HUES48 (cell line): ENCODE measurements around the gene TSPO2.
A peak's percentile ranks its signal among the peaks of the same experiment; 100 is the strongest.

Experiments used
- H3K27ac ChIP-seq: one replicate; pipeline ENCODE4 v1.7.0; 2013; ENCODE audit warnings: low read depth, low read length, inconsistent platforms
- H3K27me3 ChIP-seq: 2 replicates; pipeline ENCODE4 v1.6.1; 2013; ENCODE audit warnings: mild to moderate bottlenecking, low read length; ENCODE audit not compliant: control insufficient read depth, insufficient read depth
- H3K36me3 ChIP-seq: 2 replicates; pipeline ENCODE4 v1.6.1; 2013; ENCODE audit warnings: low read length; ENCODE audit not compliant: control insufficient read depth, insufficient read depth
- H3K4me1 ChIP-seq: 2 replicates; pipeline ENCODE4 v1.6.1; 2013; ENCODE audit warnings: mild to moderate bottlenecking, low read length; ENCODE audit not compliant: control insufficient read depth, insufficient read depth
- H3K4me3 ChIP-seq: 2 replicates; pipeline ENCODE4 v1.5.1; 2013; ENCODE audit warnings: mild to moderate bottlenecking, low read depth, low read length
- H3K9ac ChIP-seq: 2 replicates; pipeline ENCODE4 v1.6.1; 2013; ENCODE audit warnings: mild to moderate bottlenecking, low read depth, low read length, moderate library complexity
- H3K9me3 ChIP-seq: 2 replicates; pipeline ENCODE4 v1.6.1; 2013; ENCODE audit warnings: low read length; ENCODE audit not compliant: control insufficient read depth, insufficient read depth

Gene TSPO2

GRCh38 chr6:41065550-41066026 lies 23.3 kb downstream of the TSPO2 start:
- no peaks in the 10 kb centered on the region for H3K27me3 ChIP-seq
- H3K9ac ChIP-seq = no peak overlapping the region
- H3K27ac ChIP-seq = no peak overlapping the region
- peaks cover 58% of the 10 kb centered on the region for H3K36me3 ChIP-seq
- H3K4me3 ChIP-seq = no peak overlapping the region
- peaks cover 2% of the 10 kb centered on the region for H3K4me1 ChIP-seq
- no peaks in the 10 kb centered on the region for H3K9me3 ChIP-seq

DNA sequence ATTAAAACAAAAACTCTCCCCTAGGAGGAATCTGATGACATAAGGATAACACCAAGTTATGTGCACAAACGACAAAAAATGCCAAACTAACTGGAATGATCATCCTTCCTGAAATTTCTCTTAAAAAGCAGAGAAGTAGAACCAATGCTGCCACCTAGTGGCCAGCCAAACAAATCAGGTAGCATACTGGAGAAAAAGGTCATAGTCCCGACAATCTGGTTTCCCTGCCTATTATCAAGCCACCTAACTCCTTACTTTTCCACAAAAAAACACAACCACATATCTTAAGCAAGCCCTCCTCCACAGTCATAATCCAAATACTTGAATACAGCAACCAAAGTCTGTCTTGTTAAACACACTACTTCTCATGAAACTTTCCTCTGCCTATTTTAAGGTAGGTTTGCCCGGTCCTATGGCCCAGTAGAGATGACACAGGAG lies 24.6 kb downstream of the TSPO2 start:
- no peak overlapping the region for H3K4me3 ChIP-seq
- peaks cover 9% of the 10 kb centered on the region for H3K4me1 ChIP-seq
- H3K9me3 ChIP-seq = no peaks in the 10 kb centered on the region
- H3K36me3 ChIP-seq = peaks cover 58% of the 10 kb centered on the region
- H3K27me3 ChIP-seq = no peaks in the 10 kb centered on the region
- no peak overlapping the region for H3K27ac ChIP-seq
- no peak overlapping the region for H3K9ac ChIP-seq

DNA sequence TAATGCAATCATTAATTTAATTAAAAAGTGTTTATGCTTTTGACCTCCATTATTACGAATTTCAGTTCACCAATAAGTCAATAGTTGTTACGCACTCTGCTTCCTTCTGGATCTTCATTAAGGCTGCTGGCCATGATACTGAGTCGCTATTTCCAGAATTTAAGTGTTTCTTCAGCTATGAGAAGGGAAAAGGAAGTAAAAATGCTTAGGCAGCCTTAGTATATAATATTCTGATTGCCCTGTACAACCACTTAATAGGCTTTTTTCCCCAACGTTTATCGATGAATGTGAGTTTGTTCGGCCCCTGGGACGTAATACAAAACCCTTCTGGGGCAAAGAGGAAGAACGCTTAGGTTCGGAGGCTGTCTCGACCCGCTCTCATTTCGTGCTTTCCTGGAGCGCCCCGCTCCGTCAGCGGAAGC lies 29.2 kb downstream of the TSPO2 start:
- Histone ChIP-seq H3K4me3 (peak overlapping the region; percentile 86), H3K9me3 (no peaks in the 10 kb centered on the region), H3K9ac (peak overlapping the region; percentile 92), H3K27ac (peak overlapping the region; percentile 99), H3K27me3 (no peaks in the 10 kb centered on the region), H3K36me3 (peaks cover 39% of the 10 kb centered on the region), H3K4me1 (peaks cover 29% of the 10 kb centered on the region)

GRCh38 chr6:41071923-41072835 lies 29.9 kb downstream of the TSPO2 start, which contains the start of gene OARD1:
Gene OARD1, minus strand, starts transcription at chr6:41072356. Its CDS starts 722 bp downstream, at chr6:41071634.
- H3K4me1 ChIP-seq = peaks cover 31% of the 10 kb centered on the region
- peaks cover 36% of the 10 kb centered on the region for H3K36me3 ChIP-seq
- H3K9ac ChIP-seq = peak within 1 kb of the TSS; percentile 92
- no peaks in the 10 kb centered on the region for H3K27me3 ChIP-seq
- H3K9me3 ChIP-seq = no peaks in the 10 kb centered on the region
- H3K27ac ChIP-seq = peak within 1 kb of the TSS; percentile 99
- H3K4me3 ChIP-seq = peak within 1 kb of the TSS; percentile 86

GRCh38 chr6:41072836-41073202 lies 30.6 kb downstream of the TSPO2 start, which contains the start of gene NFYA:
Gene NFYA, plus strand, starts transcription at chr6:41072974. Its CDS starts 6,116 bp downstream, at chr6:41079090.
- H3K4me1 ChIP-seq = peaks cover 31% of the 10 kb centered on the region
- no peaks in the 10 kb centered on the region for H3K9me3 ChIP-seq
- peak within 1 kb of the TSS; percentile 86 for H3K4me3 ChIP-seq
- H3K36me3 ChIP-seq = peaks cover 30% of the 10 kb centered on the region
- H3K27me3 ChIP-seq = no peaks in the 10 kb centered on the region
- H3K27ac ChIP-seq = peak within 1 kb of the TSS; percentile 99
- H3K9ac ChIP-seq = peak within 1 kb of the TSS; percentile 92

DNA sequence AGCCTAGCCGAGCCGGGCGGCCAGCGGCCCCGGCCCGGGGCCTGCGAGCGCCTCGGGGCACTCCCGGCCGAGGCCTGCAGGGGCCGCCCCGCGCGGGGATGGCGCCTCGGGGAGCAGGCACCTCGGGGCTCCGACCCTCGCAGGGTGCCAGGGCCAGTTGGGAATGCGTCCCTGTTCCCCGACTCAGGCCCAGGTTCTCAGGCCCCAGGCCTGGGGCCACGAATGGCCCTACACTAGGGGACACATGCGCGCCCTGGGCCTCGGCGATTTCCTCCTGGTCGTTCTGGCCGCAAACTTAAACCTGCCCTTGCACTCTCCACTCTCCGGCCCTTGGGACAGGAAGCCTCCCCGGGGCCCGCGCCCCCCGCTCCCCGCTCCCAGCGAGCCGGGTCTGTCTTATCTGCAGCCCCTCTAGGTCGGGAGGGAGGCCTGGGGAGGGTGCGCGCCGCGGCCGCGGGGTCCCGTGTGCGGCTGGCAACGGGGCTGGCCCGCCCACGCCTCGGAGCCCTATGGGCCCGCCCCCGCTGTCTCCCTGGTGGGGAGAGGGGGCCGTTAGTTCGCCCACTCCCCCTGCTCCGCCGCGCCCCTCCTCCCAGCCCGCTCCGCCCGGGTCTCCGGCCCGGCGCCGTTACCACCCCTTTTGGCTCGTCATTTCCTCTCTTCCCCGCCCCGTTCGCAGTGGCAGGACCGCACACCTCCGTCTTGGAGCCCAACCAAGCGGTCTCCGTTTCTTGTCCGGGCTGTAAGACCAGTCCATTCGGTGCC lies 31.1 kb downstream of the TSPO2 start:
- Histone ChIP-seq H3K4me1 (peaks cover 31% of the 10 kb centered on the region), H3K9ac (peak overlapping the region; percentile 92), H3K27me3 (no peaks in the 10 kb centered on the region), H3K4me3 (peak overlapping the region; percentile 86), H3K27ac (peak overlapping the region; percentile 99), H3K9me3 (no peaks in the 10 kb centered on the region), H3K36me3 (peaks cover 29% of the 10 kb centered on the region)

DNA sequence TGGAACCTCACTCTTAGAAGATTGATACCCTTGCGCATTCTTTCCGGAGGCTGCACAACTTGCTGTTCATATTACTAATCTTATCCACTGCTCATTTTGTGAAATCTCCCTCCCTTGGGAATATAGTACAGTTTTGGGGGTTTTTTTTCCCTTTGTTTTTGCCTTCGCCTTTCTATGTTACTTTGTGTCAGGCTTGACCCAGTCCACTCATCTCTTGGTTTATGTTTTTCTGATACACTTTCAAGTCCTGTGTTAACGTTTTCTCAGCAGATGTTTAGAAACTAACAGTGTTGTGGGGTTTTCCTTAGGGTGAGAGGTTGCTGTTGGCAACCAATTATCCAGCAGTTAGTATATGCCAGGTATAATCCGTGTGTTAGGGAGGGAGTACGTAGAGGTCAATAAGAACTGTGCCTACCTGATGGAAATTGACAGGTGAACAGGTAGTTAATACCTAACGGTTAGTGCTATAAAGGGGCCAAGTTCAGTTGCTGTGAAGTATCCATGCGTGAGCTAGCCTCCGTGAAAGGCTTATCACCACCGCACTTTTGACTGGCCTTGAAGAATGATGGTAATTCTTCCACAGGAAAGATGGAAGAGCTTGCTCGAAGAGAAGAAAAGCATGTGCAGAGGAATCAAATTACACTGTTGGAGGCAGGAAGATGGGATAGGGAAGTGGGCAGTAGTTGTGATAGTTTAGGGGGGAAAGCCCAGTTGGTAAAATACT lies 31.9 kb downstream of the TSPO2 start:
- H3K27me3 ChIP-seq = no peaks in the 10 kb centered on the region
- H3K36me3 ChIP-seq = peaks cover 29% of the 10 kb centered on the region
- peak overlapping the region; percentile 86 for H3K4me3 ChIP-seq
- H3K9ac ChIP-seq = peak overlapping the region; percentile 92
- H3K9me3 ChIP-seq = no peaks in the 10 kb centered on the region
- peak overlapping the region; percentile 99 for H3K27ac ChIP-seq
- H3K4me1 ChIP-seq = peaks cover 31% of the 10 kb centered on the region

DNA sequence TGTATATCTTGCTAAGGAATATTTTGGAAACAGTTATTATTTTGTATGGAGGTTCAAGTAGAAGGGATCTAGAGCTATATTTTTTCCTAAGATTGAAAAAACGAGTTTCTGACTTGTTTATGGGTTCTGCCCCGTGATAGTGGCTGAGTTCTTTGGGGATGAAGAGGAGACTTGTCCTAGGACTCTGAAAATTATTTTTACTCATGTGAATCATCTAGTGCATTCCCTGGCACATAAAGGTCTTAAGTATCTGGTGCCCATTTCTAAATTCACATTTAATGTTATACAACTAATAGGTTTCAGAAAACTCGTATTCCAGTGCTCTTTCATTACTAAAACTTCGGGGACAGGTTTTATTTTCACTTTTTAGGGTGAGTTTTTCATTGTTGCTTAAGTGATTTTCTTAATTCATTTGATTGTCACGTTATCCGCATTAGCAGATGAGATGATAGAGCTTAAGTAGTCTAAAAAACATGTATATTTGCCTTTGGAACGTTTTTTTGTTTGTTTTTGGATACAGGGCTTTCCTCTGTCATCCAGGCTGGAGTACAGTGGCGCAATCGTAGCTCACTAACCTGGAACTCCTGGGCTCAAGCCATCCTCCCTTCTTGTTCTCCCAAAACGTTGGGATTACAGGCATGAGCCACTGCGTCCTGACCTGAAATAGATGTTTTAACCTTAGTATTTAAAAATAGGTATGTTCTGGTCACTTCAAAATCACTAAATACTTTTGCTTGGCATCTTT lies 32.6 kb downstream of the TSPO2 start:
- H3K27ac ChIP-seq = no peak overlapping the region
- H3K27me3 ChIP-seq = no peaks in the 10 kb centered on the region
- 0 out of 2 replicates have a peak overlapping the region, but pooled peaks have one; percentile 92 for H3K9ac ChIP-seq
- no peaks in the 10 kb centered on the region for H3K9me3 ChIP-seq
- peaks cover 31% of the 10 kb centered on the region for H3K4me1 ChIP-seq
- peaks cover 29% of the 10 kb centered on the region for H3K36me3 ChIP-seq
- peak overlapping the region; percentile 86 for H3K4me3 ChIP-seq

DNA sequence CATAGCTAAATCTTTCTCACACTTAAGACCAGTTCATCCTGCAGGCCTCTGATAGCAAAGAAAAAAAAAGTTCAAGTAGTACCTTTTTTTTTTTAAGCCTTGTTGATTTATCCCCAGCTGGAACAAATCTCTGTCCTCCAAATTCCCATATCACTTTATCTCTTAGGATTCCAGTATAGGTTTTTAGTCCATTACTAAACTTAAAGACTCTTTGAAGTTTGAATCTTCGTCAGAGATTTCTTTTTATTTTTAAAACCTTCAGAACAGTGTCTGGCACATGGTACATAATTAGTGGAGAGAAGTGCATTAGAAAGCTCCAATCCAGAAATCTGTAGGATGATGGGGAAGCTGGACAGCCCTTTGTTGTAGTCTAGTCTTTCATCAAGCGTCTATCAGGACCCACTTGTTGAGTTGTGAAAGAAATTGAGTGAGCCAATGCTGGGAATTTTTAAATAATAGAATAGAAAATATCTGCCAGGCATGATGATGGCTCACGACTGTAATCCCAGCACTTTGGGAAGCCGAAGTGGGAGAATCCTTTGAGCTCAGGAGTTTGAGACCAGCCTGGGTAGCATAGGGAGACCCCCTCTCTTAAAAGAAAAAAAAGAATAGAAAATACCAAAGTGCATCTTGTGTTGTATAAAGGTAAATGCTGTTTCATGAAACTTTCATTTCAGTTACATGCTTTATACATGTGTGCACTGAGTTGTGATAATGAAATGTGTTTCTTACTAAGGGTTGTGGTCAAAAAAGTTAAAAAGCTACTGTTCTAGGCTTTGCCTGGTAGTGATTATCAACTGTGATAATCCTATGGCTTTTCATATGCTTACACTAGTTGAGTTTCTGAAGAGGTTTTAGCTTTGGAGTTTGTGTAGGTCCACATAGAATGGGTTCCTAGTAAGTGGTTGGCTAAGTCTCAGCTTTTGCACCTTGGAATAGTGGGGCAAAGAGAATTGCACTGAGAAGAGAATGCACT lies 33.7 kb downstream of the TSPO2 start:
- Histone ChIP-seq H3K4me3 (no peak overlapping the region), H3K9me3 (no peaks in the 10 kb centered on the region), H3K36me3 (peaks cover 38% of the 10 kb centered on the region), H3K27ac (no peak overlapping the region), H3K9ac (no peak overlapping the region), H3K27me3 (no peaks in the 10 kb centered on the region), H3K4me1 (peaks cover 25% of the 10 kb centered on the region)
